ENCODE data around the gene AVEN. TPM values are rescaled to one million over a fixed set of nuclear protein-coding genes. Genes with fewer than 3 reads are reported as not detected.

The AVEN gene
- total and polyA plus RNA-seq, 2 of the 8 experiments (the other 6 are each of a cell fraction or from before 2014, with no cell fraction given) = 5.5 to 17.0 TPM

- Histone ChIP-seq H3K23ac (ENCODE audit: insufficient read length) (no peak overlapping the region), H3K27ac (ENCODE audit: low read depth, low read length) (no peak overlapping the region), H3K27me3 (replicated peaks in 1 of 4; ENCODE audit: control insufficient read depth in 3 of 4, extremely low read depth in 1 of 4, insufficient read depth in 3 of 4, low read length in 3 of 4) (no peaks in the 10 kb centered on the region), H3K4ac (replicated peaks; ENCODE audit: insufficient read length, low read depth, low read length) (no peak overlapping the region), H3K79me2 (ENCODE audit: control insufficient read depth in 1 of 2, insufficient read depth in 2 of 2, low read length in 2 of 2) (no peaks in the 10 kb centered on the region), H3K36me3 (ENCODE audit: control insufficient read depth in 2 of 4, insufficient read depth in 4 of 4, low read length in 3 of 4) (no peaks in the 10 kb centered on the region), H3K14ac (ENCODE audit: insufficient read length) (no peak overlapping the region), H3K9ac (replicated peaks in 1 of 4; ENCODE audit: extremely low read depth in 1 of 4, low read depth in 3 of 4, low read length in 3 of 4) (no peak overlapping the region), H4K5ac (ENCODE audit: insufficient read length, low read depth, low read length) (no peak overlapping the region), H3K9me3 (ENCODE audit: insufficient read depth in 2 of 2, low read depth in 1 of 2, low read length in 1 of 2) (peaks cover 0 to 8% of the 10 kb centered on the region in 2 experiments; a peak in 1 of 4 replicates), H3K79me1 (ENCODE audit: low read depth, low read length) (no peaks in the 10 kb centered on the region; the same call in 1 of the 2 replicates), H3K23me2 (ENCODE audit: low read depth, low read length) (no peaks in the 10 kb centered on the region; the same call in 1 of the 2 replicates), H3K56ac (replicated peaks; ENCODE audit: insufficient read length, low read depth, low read length) (no peak overlapping the region), H4K8ac (ENCODE audit: extremely low read depth, insufficient read depth, low read length) (no peak overlapping the region), H2AFZ (ENCODE audit: low read length) (no peak overlapping the region), H2BK120ac (replicated peaks; ENCODE audit: low read depth, low read length) (no peak overlapping the region), H2AK5ac (ENCODE audit: low read depth, low read length) (no peak overlapping the region), H4K20me1 (replicated peaks in 1 of 2; ENCODE audit: control insufficient read depth in 1 of 2, insufficient read depth in 2 of 2, low read length in 2 of 2) (no peaks in the 10 kb centered on the region), H4K91ac (replicated peaks; ENCODE audit: insufficient read length, low read length) (no peak overlapping the region), H3K4me1 (replicated peaks in 1 of 4; ENCODE audit: control insufficient read depth in 3 of 4, insufficient read depth in 4 of 4, low read length in 3 of 4) (no peaks in the 10 kb centered on the region; a peak in 1 of 7 replicates), H2BK15ac (ENCODE audit: low read length) (no peak overlapping the region), H2BK20ac (ENCODE audit: low read length) (no peak overlapping the region), H3K4me3 (ENCODE audit: extremely low read depth in 1 of 4, insufficient read depth in 2 of 4, low read depth in 3 of 4, low read length in 4 of 4) (no peak overlapping the region), H2BK5ac (ENCODE audit: low read depth, low read length) (no peak overlapping the region), H3K4me2 (ENCODE audit: insufficient read depth in 1 of 2, low read depth in 2 of 2, low read length in 2 of 2) (no peak overlapping the region), H3K18ac (ENCODE audit: extremely low read depth, low read length) (no peak overlapping the region), H2BK12ac (ENCODE audit: low read depth, low read length) (no peak overlapping the region)
- no peak for TF ChIP-seq GABPA (IDR thresholded peaks at IDR 0.05; ENCODE audit: borderline replicate concordance, insufficient read depth, low read length)
- TF ChIP-seq, protein P1, sequence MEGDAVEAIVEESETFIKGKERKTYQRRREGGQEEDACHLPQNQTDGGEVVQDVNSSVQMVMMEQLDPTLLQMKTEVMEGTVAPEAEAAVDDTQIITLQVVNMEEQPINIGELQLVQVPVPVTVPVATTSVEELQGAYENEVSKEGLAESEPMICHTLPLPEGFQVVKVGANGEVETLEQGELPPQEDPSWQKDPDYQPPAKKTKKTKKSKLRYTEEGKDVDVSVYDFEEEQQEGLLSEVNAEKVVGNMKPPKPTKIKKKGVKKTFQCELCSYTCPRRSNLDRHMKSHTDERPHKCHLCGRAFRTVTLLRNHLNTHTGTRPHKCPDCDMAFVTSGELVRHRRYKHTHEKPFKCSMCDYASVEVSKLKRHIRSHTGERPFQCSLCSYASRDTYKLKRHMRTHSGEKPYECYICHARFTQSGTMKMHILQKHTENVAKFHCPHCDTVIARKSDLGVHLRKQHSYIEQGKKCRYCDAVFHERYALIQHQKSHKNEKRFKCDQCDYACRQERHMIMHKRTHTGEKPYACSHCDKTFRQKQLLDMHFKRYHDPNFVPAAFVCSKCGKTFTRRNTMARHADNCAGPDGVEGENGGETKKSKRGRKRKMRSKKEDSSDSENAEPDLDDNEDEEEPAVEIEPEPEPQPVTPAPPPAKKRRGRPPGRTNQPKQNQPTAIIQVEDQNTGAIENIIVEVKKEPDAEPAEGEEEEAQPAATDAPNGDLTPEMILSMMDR (IDR thresholded peaks at IDR 0.05; ENCODE audit: control extremely low read depth in 1 of 3, insufficient read depth in 1 of 3, low read depth in 1 of 3, low read length in 3 of 3) = no peak
- TF ChIP-seq GTF2F1 (IDR thresholded peaks at IDR 0.05; ENCODE audit: borderline replicate concordance, low read depth, low read length) = no peak
- no peak for TF ChIP-seq SAP30 (IDR thresholded peaks at IDR 0.05; ENCODE audit: insufficient read depth, insufficient replicate concordance, low read length)
- no peak for TF ChIP-seq MAX (IDR thresholded peaks at IDR 0.05)
- no peak for TF ChIP-seq TAF7 (optimal IDR thresholded peaks at IDR 0.05; ENCODE audit: borderline replicate concordance, low read depth, low read length)
- no peak for TF ChIP-seq PHF8 (conservative IDR thresholded peaks at IDR 0.05; ENCODE audit: low read depth, low read length)
- no peak for TF ChIP-seq TCF12 (IDR thresholded peaks at IDR 0.05; ENCODE audit: low read depth, low read length)
- TF ChIP-seq ZNF274 (IDR thresholded peaks at IDR 0.05; ENCODE audit: borderline replicate concordance, extremely low read depth, low read length) = no peak
- TF ChIP-seq YY1 (IDR thresholded peaks at IDR 0.05; ENCODE audit: low read depth, low read length) = no peak
- TF ChIP-seq TEAD4 (IDR thresholded peaks at IDR 0.05; ENCODE audit: low read depth, low read length) = no peak
- FAIRE-seq (no peak), DNase-seq (ENCODE audit: low read depth in 1 of 2, low spot score in 2 of 2) (no peak)
- 91% methylated on average over 1 of the region's 1 CpG; no CpG with 5 or more reads in 1 of the 2 experiments for WGBS, 2 experiments (ENCODE audit: extremely low coverage in 1 of 2, insufficient coverage in 1 of 2, insufficient read length in 1 of 2, insufficient replicate concordance in 2 of 2, low coverage in 1 of 2, low lambda C conversion rate in 2 of 2, missing lambda C conversion rate in 1 of 2)
- ChIA-PET CTCF (ENCODE audit: partially characterized antibody) (interaction anchor here (0.9 to 1.1 kb wide), 3 partner anchors 10 to 41 kb away, joined by 3 to 6 read pairs (median 5); no protein-coding TSS in a partner anchor), POLR2A (ENCODE audit: partially characterized antibody) (no interaction called here)
Observed at GRCh38 chr15:33923446-33923845, 115.6 kb downstream of the AVEN start.

Measured in H1 (cell line).